ENCODE measurements around the gene COASY. TPM values are rescaled to one million over a fixed set of nuclear protein-coding genes. Genes with fewer than 3 reads are reported as not detected.

Gene COASY
- total RNA-seq, 2 experiments from 2014 or later = 42.9 to 123 TPM

- peak overlapping the region; percentile 31 for H3K4me3 ChIP-seq (ENCODE audit: low read depth, low read length, poor library complexity, severe bottlenecking)
- H4K20me1 ChIP-seq (ENCODE audit: insufficient read depth, low read length) = no peaks in the 10 kb centered on the region; the same call in 1 of the 2 replicates
- ChIA-PET CTCF (ENCODE audit: unreplicated experiment) (no interaction called here), POLR2A (interaction anchor here (0.7 to 1.9 kb wide), 2 partner anchors 16 to 60 kb away, joined by 3 to 6 read pairs; no protein-coding TSS in a partner anchor)
- peaks cover 4% of the 10 kb centered on the region; the same call in 1 of the 2 replicates for H3K9me3 ChIP-seq (ENCODE audit: low read length)
- DNase-seq (ENCODE audit: low spot score) = peak; percentile 41
- peak overlapping the region; percentile 58 for H3K4me2 ChIP-seq (ENCODE audit: low read length)
- intact Hi-C loops (cut with micrococcal nuclease; ENCODE audit: unreplicated experiment) = no loop called here
- H3K9me2 ChIP-seq (ENCODE audit: insufficient read depth, low read length) = no peaks in the 10 kb centered on the region
- peaks cover 42% of the 10 kb centered on the region for H3K4me1 ChIP-seq (ENCODE audit: insufficient read depth, low read length, poor library complexity, severe bottlenecking)
- TF ChIP-seq CTCF (conservative IDR thresholded peaks at IDR 0.05; ENCODE audit: low read length) (no peak), EZH2phosphoT487 (IDR thresholded peaks at IDR 0.05; ENCODE audit: borderline replicate concordance, low read depth, low read length) (no peak)
- peaks cover 35% of the 10 kb centered on the region; the same call in 1 of the 2 replicates for H3K36me3 ChIP-seq (ENCODE audit: insufficient read depth, low read length)
- peaks cover 91% of the 10 kb centered on the region for H3K79me2 ChIP-seq (ENCODE audit: insufficient read depth, low read depth, low read length)
- H3K27ac ChIP-seq (ENCODE audit: low read depth, low read length, poor library complexity, severe bottlenecking) = peak overlapping the region; percentile 56
- no peak overlapping the region for H2AFZ ChIP-seq (ENCODE audit: low read length)
- BruUV-seq (replicated peaks) = no TSS peak
Observed at GRCh38 chr17:42603318-42603717, 41.4 kb downstream of the COASY start.

GRCh38 chr17:42607769-42608168 is 45.8 kb downstream of the COASY start:
- H3K4me3 ChIP-seq (ENCODE audit: low read depth, low read length, poor library complexity, severe bottlenecking) = peak overlapping the region; percentile 88
- H4K20me1 ChIP-seq (ENCODE audit: insufficient read depth, low read length) = no peaks in the 10 kb centered on the region; the same call in 1 of the 2 replicates
- H2AFZ ChIP-seq (ENCODE audit: low read length) = no peak overlapping the region
- peaks cover 77% of the 10 kb centered on the region for H3K79me2 ChIP-seq (ENCODE audit: insufficient read depth, low read depth, low read length)
- no TSS peak for BruUV-seq (replicated peaks)
- DNase-seq (ENCODE audit: low spot score) = no peak
- peaks cover 46% of the 10 kb centered on the region for H3K4me1 ChIP-seq (ENCODE audit: insufficient read depth, low read length, poor library complexity, severe bottlenecking)
- H3K36me3 ChIP-seq (ENCODE audit: insufficient read depth, low read length) = peaks cover 17% of the 10 kb centered on the region
- H3K4me2 ChIP-seq (ENCODE audit: low read length) = peak overlapping the region; percentile 80
- peak overlapping the region; percentile 74 for H3K27ac ChIP-seq (ENCODE audit: low read depth, low read length, poor library complexity, severe bottlenecking)
- no peaks in the 10 kb centered on the region; the same call in 1 of the 2 replicates for H3K9me3 ChIP-seq (ENCODE audit: low read length)
- intact Hi-C loops (cut with micrococcal nuclease; ENCODE audit: unreplicated experiment) = loop anchor here (1.0 to 2.0 kb wide), 2 partner anchors 29 to 71 kb away; no protein-coding TSS in a partner anchor
- H3K9me2 ChIP-seq (ENCODE audit: insufficient read depth, low read length) = no peaks in the 10 kb centered on the region
- TF ChIP-seq EZH2phosphoT487 (IDR thresholded peaks at IDR 0.05; ENCODE audit: borderline replicate concordance, low read depth, low read length) (no peak), CTCF (conservative IDR thresholded peaks at IDR 0.05; ENCODE audit: low read length) (no peak)
- ChIA-PET CTCF (ENCODE audit: unreplicated experiment) (interaction anchor here (1.7 to 2.3 kb wide), 2 partner anchors 9 to 29 kb away, joined by 4 to 11 read pairs; partner anchors contain the start of gene PSMC3IP), POLR2A (interaction anchor here (0.6 to 2.0 kb wide), 10 partner anchors 9 to 71 kb away, joined by 3 to 8 read pairs (median 5); partner anchors contain the start of genes PLEKHH3, PSMC3IP and TUBG2)
